ENCODE data around the gene COL13A1.

DNA sequence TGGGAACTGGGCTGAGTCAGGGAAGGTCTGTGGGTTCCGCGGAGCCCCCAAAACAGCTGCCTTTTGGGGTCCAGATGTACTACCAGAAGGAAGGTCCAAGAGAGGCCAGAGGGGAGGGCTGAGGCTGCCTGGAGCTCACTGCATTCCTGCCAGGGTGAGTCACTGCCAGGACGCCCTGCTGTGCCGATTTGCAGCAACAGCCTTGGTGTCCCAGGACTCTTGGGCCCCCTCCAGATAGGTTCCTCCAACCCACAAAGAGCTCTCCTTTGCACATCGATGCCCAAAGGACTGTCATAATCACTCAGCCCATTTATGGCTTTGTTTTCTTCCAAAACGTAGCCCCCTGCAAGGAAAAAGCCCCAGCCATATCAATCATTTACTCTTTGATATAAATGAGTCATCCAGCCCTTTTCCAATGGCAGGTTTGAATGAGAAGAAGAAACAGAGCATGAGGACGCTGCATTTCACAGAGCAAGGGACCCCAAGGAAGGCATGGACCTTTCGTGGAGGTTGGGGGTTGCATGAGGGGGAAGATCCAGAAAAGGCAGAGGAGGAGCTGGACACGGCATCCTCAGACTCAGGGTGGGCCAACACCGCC, 32.2 kb upstream of the COL13A1 start:
- no peak for TF ChIP-seq RXRA (IDR thresholded peaks at IDR 0.05; ENCODE audit: insufficient read depth, low read depth, low read length)
- TF ChIP-seq GABPA (IDR thresholded peaks at IDR 0.05; ENCODE audit: borderline replicate concordance, insufficient read depth, low read length): no peak
- TF ChIP-seq SIN3A (conservative IDR thresholded peaks at IDR 0.05 in 1 of 2, IDR thresholded peaks at IDR 0.05 in 1 of 2; ENCODE audit: low read depth in 1 of 2, low read length in 2 of 2): no peak
- TF ChIP-seq SP1 (IDR thresholded peaks at IDR 0.05; ENCODE audit: low read depth, low read length): no peak
- TF ChIP-seq POLR2A (IDR thresholded peaks at IDR 0.05; ENCODE audit: control extremely low read depth in 1 of 2, low read depth in 2 of 2, low read length in 2 of 2): no peak
- TF ChIP-seq SRF (IDR thresholded peaks at IDR 0.05; ENCODE audit: low read depth, low read length): no peak
- TF ChIP-seq CEBPB (IDR thresholded peaks at IDR 0.05; ENCODE audit: low read depth, low read length): no peak
- TF ChIP-seq POLR2AphosphoS5 (IDR thresholded peaks at IDR 0.05; ENCODE audit: low read depth, low read length): no peak
- no peak for TF ChIP-seq SIX5 (IDR thresholded peaks at IDR 0.05; ENCODE audit: low read depth, low read length)
- TF ChIP-seq, protein P1, sequence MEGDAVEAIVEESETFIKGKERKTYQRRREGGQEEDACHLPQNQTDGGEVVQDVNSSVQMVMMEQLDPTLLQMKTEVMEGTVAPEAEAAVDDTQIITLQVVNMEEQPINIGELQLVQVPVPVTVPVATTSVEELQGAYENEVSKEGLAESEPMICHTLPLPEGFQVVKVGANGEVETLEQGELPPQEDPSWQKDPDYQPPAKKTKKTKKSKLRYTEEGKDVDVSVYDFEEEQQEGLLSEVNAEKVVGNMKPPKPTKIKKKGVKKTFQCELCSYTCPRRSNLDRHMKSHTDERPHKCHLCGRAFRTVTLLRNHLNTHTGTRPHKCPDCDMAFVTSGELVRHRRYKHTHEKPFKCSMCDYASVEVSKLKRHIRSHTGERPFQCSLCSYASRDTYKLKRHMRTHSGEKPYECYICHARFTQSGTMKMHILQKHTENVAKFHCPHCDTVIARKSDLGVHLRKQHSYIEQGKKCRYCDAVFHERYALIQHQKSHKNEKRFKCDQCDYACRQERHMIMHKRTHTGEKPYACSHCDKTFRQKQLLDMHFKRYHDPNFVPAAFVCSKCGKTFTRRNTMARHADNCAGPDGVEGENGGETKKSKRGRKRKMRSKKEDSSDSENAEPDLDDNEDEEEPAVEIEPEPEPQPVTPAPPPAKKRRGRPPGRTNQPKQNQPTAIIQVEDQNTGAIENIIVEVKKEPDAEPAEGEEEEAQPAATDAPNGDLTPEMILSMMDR (IDR thresholded peaks at IDR 0.05; ENCODE audit: control extremely low read depth in 1 of 3, insufficient read depth in 1 of 3, low read depth in 1 of 3, low read length in 3 of 3): no peak
- TF ChIP-seq, protein P2, sequence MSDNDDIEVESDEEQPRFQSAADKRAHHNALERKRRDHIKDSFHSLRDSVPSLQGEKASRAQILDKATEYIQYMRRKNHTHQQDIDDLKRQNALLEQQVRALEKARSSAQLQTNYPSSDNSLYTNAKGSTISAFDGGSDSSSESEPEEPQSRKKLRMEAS (IDR thresholded peaks at IDR 0.05): no peak

Data from H1 (cell line).